HG03571 (cell line): ENCODE measurements around the gene PSMG4.
"Not testable (repeated sequence)": the region's sequence is repeated elsewhere in the genome, so short reads cannot be mapped to it uniquely, and the experiment has no call there.

ENCODE experiments used
- ATAC-seq: cut with Tn5 transposase; IDR thresholded peaks from one replicate; pipeline ENCODE4 v1.9.1; 2021; ENCODE audit not compliant: unreplicated experiment

PSMG4 gene

DNA sequence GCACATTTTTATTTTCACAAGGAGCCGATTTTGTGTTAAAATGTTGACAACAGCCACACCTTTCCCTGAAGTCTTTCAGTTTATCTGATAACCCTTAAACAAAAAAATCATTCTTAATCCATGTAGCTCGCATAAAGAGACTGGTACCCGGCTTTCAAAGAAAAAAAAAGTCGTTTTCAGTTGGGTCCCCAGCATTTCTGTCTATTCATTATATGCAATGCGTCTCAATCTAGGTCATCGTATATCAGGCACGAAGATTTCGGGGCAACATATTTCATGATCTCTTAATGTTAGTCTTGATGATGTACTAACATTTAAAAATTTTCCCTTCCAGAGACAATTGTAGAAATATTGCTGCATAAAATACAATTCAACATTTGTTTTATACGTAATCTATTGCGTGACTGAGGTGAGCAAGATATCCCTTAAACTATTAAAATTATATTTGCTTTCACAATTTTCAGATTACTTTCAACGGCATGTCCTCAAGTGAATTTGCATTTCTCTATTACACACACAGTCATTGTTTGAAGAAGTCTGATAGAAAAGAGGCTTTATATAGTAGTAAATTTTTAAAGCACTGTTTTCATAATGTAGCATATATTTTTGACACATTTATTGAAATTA, 28.4 kb upstream of the PSMG4 start:
- ATAC-seq: no peak

DNA sequence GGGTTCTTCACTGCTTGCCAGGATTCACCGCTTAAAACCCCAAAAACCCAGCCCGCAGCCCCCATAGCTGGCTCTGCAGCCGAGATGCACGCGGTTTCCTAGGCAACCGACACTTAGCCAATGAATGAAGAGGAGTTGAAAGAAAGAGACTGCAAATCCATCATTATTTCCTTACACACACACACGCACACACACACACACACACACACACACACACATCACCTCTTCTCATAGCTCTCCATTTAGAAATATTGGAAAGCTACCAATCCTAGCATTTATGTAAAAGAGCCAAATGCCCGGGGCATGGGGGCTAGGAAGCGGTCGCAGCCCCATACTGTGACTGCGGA, 27.9 kb upstream of the PSMG4 start:
- ATAC-seq: no peak

DNA sequence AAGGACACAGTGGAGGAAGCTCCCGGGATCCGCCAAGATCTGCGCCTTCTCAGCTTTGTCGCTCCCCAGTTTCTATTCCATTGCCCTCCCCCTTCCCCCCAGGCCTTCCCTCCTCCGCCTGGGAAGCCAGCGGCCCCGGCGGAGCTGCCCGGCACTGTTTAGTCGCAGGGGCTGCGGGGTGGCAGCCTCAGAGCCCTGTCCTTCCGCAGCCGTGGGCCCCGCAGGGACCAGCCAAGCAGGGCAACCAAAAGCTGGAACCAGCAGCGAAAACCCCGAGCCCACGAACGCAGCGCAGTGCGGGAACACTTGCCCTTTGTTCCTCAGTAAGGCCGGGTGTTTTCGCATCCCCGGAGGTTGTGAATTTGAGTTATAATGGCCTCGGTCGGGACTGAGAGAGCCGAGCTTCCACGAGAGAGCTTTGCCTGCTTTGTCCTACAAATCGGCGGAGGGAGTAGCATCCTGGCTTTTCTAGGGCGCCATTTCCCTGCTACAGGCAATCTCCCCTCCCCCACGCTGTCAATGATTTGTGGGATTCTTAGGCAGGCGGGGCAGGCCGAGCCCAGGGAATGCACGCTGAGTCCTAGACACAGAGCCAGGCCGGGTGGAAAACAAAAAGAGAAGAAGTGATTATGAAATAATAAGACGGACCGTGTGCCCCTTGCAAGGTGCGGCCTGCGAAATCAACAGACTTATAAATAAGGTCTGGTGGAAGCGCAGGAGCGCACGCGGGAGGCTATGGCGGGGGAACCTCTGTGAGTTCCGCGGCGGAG, 27.3 kb upstream of the PSMG4 start:
- ATAC-seq: no peak

DNA sequence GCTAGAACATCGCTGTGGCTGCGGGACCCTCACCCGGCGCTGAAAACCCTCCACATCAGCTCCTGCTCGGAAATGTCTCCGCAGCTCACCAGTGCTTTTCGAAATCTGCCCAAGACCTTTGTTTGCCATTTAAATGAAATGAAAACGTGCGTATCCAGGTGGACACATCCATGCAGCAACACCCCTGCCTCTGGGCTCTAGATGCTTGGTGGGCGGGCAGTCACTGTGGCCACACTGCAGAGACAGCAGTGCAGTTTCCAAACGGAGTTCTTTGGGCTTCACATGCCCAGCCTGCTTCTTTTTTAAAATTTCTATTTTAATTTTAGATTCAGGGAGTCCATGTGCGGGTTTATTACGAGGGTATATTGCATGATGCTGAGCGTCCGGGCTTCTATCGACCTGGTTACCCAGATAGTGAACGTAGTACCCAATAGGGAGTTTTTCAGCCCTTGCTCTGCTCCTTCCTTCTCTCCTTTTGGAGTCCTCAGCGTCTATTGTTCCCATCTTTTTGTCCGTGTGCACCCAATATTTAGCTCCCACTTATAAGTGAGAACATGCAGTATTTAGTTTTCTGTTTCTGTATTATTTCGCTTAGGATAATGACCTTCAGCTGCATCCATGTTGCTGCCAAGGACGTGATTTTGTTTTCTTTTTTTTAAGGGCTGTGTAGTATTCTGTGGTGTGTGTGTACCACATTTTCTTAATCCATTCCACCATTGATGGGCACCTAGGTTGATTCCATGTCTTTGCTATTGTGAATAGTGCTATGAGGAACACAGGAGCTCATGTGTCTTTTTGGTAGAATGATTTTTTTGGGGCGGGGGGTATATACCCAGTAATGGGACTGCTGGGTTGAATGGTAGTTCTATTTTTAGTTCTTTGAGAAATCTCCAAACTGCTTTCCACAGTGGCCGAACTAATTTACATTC, 26.5 kb upstream of the PSMG4 start:
- ATAC-seq: no peak

DNA sequence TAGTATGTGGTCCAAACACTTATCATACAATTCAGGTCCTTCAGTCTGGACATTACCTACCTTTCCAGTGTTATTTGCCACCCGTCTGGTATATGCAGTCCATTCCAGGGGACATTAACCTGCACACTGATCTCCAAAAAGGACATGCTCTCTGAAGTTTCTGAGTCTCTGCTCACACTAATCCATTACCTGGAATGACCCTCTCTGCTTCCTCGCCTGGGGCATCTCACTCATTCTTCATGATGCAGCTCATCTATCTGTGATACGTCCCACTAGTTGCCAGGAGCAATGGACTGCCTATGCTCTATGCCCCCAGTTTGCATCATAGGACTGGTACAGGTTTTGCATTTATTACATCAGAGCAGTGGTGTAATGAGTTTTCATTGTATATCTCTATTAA, 25.4 kb upstream of the PSMG4 start:
- no peak for ATAC-seq

DNA sequence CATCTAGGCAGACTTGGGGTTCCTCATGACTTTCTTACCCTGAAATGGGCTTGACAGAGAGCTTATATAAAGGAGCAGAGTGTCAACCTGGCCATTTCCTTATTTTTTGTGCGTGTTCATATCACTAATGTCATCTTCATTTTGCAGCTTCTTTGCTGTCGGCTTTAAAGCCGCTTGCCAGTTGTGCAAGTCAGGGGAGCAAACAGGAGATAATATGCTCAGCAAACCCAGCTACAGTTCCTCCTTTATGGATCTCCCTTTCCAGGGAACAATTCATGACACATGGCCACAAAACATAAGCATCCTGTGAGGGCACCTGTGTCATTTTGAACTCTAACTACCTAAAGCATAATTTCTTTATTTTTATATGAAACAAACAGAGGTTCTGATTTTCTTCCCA, 24.8 kb upstream of the PSMG4 start:
- no peak for ATAC-seq

DNA sequence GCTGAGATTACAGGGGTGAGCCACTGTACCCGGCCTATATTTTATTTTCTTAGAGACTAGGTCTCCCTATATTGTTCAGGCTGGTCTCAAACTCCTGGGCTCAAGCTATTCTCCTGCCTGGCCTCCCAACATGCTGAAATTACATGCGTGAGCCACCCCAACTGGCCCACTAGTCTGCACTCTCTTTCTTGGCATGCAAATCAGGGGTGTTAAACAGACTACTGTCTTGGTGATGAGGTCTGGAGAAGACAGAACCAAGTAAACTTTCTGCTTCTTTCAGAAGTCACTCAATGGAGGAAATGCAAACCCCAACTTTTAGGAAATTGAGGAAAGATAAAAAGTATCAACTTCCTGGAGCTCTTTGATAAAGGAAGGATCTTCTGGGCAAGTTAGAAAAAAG, 23.3 kb upstream of the PSMG4 start:
- no peak for ATAC-seq

DNA sequence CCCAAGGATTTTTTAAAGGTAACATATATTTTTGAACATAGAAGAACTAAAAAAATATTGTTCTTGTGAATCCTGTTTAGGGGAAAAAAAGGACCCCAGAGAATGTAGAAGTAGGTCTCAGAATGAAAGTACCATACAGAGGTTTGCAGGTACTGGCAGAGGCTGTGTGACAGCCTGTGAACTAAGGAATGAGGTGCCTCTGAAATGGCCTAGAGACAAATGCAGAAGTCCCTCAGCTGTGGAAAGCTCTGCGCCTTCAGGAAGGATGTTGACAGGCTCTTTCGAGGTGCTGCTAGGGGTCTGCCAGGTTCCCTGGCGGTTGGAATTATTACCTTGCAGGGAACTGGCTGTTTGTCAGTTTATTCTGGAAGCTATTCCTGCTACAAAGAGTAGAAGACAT, 22.7 kb upstream of the PSMG4 start:
- ATAC-seq: no peak

DNA sequence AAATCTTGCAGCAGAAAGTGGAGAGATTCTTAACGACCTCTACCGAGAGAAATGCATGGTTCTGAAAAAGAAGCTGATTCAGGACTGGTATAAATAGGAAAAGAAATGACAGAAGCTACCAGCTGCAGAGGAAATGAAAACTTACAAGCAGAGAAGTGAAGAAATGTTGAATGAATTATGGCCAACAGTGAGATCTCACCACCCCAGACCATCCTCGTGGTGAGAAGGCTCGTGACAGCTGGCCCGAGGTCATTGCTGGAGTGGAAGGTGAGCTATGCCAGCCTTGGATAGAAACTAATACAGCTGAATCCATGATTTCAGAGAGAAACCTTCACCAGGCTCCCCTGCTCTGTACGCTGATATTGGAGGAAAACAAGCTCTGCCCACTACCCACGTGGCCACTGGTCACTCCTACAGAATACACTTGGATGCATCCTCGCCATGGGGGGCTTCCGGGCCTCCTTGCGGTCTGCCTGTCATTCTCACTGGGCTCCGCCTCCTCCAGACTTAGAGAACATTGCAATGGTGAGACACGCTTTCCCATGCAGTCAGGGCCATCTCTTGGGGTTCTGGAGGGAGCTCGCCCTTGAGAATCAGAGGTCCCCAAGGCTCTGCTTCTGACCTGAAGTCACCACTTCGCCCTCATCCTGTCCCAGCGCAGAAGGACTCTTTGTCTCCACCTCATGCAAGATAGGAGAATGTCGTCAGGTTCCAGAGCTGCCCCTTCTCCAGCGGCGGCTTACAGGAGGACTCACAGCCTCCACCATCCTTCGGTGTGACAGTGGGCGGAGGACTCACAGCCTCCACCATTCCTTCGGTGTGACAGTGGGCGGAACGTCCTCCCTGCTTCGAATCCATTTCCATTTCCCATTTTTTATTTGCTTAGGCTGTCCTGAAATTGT, 20.7 kb upstream of the PSMG4 start:
- ATAC-seq: no peak

DNA sequence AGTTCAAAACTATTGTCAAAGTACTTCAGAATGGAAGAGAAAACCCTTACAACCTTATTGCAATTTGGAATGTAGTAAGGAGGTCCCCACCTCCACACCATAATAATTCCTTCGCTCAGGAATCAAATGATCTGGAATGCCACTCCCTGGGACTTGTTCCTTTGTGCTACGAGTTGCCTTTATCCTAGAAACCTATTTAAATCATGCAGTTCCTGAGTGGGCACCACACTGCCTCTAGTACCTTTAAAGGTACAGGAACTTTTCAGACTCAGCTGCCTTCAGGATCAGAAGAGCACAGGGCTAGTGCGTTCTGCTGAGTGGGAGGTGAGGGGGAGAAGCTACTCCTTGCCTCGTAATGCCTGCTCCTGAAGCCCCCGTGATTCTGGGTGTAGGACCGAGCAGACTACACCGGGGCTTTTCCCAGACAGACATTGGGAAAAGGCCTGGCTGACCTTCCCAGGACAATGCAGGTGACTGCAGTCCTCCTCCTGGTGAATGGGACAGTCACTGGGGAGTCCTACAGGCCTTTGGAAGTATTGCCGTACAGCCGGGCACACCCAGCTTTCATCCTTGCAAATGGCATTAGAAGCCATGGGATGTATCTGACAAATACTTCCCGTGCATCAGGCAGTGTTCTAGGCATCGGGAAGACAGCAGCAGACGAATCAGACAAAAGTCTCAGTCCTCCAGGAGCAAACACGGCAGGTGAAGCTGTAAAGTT, 19.5 kb upstream of the PSMG4 start:
- ATAC-seq: no peak

DNA sequence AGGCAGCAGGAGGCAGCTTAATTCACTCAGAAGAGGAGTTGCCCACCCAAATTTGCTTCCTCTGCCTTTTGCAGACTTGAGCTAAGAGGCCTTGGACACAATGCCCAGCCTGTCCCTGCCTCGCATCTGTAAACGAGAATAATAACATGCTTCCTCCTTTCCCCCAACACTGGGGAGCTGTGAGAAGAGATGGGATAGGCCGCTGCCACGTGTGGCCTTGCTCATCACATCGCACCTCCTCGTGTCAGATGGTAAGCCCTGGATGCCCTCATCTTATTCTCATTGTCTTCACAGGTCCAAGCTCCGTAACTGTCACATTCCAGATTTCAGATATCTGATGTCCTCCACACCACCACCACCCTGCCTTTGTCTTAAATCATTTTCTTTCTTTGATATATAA, 18.2 kb upstream of the PSMG4 start:
- ATAC-seq: no peak

DNA sequence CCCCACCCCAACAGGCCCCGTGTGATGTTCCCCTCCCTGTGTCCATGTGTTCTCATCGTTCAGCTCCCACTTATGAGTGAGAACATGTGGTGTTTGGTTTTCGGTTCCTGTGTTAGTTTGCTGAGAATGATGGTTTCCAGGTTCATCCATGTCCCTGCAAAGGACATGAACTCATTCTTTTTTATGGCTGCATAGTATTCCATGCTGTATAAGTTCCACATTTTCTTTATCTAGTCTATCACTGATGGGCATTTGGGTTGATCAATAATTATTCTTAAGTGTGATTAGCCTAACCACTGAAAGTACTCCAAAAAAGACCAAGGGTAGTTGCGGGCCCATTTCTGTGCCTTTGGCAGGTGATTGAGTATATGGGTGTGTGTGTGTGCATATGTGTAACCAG, 17.0 kb upstream of the PSMG4 start:
- not testable (repeated sequence) for ATAC-seq

DNA sequence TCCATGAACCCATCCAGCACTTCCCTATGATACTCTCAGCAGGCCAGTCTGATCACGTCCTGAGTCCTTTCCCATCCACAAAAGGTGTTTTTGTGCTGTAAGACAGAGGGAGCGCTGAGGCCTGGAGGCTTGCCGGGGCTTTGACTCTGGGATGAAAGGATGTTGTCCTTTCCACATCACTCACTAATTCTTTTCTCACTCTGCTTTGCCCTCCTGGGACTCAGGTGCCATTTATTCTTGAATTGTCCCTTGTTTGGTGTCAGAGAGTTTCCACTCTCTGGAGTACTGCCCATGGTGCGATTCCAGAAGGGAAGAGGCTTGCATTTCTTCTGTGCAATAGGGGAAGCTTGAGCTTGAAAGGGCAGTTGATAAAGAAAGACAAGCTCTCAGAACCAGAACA, 16.0 kb upstream of the PSMG4 start:
- ATAC-seq: no peak

DNA sequence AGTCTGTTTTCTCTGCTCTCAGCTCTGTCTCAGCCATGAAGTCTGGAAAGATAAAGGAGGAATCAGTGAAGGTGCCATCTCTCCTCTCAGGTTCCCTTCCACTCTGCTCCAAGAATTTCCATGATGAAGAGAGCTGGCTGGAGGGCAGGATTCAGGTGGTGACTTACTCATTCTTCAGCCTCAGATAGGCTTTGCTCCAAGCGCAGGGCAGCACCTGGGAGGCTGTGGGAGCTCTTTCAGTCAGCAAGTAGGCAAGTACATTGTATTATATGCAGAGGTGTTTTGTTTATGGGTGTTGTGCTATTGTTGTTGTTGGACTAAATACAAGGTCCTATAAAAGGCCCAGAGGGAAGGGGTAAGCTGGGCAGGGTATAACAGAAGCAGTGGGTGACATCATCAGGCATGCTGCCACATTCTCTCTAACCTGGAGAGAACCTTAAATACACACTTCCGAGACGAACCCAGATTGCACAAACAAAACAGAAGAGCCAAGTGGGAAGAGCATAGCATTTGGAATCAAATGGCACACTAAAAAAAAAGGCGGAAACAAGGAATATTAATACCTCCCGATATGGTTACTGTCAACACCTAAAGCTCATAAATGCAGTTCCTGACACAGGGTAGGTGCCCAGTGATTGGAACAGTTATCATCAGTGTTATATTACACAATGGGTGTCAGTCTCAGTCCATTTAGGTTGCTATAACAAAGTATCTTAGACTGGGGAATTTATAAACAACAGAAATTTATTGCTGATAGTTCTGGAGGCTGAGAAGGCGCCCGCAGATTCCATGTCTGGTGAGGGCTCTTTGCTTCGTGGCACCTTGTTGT, 14.5 kb upstream of the PSMG4 start:
- ATAC-seq: no peak

DNA sequence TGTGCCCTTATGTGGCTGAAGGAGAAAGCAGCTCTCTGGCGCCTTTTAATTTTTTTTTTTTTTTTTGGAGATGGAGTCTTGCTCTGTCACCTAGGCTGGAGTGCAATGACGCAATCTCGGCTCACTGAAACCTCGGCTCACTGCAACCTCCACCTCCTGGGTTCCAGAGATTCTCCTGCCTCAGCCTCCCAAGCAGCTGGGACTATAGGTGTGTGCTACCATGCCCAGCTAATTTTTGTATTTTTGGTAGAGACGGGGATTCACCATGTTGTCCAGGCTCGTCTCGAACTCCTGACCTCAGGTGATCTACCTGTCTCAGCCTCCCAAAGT, 13.9 kb upstream of the PSMG4 start:
- not testable (repeated sequence) for ATAC-seq

DNA sequence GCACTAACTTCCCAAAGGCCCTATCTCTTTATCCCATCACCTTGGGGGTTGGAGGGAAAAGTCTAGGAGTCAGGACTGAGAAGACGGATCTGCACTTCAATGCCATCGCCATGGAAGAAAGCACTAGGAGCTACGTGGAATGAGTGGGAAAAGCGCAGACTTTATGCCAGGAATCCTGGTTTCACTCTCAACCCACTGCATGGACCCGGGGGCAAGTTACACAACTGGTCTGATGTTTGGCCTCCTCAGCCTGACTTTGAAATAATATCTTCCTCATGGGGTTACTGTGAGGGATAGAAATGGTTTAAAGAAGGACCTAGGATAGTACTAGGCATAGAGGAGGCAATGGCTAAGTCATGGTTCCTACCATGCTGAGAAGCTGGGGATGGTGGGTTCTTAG, 13.5 kb upstream of the PSMG4 start:
- no peak for ATAC-seq

DNA sequence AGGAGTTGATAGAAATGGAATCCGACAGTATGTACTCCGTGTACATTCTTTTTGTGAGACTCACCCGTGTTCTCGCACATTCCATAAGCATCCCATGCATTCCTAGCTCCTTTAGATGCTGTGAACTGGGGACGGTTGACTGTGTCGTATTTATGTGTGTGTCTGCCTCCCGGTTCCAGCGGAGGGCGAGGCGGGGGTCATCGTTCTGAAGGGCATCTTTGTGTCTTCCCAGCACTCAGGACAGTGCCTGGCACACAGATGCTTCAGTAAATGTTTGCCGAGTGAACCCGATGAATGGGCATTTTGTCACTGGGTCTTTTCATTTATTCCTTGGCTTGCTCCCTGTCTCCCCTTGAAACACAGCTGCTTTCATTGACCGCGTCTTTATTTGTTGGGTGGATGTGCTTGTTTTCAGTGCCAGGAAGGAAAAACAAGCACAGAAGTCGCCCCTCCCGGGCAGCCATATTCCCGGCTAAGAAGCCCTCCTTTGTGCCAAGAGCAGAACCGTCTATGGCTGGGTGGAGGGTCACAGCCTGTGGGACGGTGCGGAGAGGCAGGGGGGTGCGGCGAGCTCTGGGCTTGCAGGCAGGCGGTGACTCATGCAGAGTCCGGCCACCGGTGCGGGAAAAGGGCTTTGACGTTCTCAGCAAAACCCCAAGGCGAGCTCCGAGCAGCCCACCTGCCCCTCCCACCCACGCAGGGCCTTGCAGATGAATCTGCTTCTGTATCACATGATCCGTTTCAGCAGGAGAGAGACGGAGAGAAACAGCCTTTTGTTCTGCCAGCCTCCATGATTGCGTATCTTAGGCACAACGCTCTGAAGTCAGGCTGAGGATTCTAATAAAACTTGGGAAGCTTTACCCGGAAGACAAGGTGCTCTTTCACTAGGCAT, 11.2 kb upstream of the PSMG4 start:
- no peak for ATAC-seq

DNA sequence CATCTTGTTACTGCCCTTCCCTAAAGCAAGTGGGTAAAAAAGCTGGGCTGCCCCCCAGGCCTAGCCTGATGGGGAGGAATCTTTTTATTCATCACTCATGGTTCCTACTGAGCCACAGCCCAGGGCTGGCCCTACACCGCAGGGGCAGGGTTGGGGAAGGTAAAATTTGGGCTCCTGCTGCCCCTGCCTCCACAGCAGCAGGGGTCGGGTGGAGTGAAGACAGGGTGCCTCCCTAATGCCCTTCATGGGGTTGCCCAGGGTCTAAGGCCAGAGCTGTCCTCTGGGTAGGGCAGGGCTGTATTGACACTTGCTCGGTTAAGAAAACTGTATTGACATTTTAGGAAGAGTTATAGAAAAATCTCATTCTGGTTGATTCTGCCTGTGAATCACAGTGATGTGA, 8.9 kb upstream of the PSMG4 start:
- no peak for ATAC-seq
